Ectodermal cell (in vitro differentiated cells): ENCODE measurements around the gene ADCY2.

Experiments used
- H3K27ac ChIP-seq: 2 replicates; pipeline ENCODE4 v1.7.0; 2013; ENCODE audit warnings: mild to moderate bottlenecking, low read depth, low read length; ENCODE audit not compliant: insufficient read depth, poor library complexity, severe bottlenecking
- H3K27me3 ChIP-seq: 2 replicates; pipeline ENCODE4 v1.7.0; 2013; ENCODE audit warnings: mild to moderate bottlenecking, low read length; ENCODE audit not compliant: insufficient read depth, control insufficient read depth, poor library complexity, severe bottlenecking
- H3K36me3 ChIP-seq: one replicate; pipeline ENCODE4 v1.7.0; 2013; ENCODE audit warnings: low read length; ENCODE audit not compliant: control insufficient read depth, insufficient read depth
- H3K4me1 ChIP-seq: one replicate; pipeline ENCODE4 v1.7.0; 2013; ENCODE audit warnings: low read length; ENCODE audit not compliant: control insufficient read depth, insufficient read depth
- H3K4me3 ChIP-seq: 2 replicates; pipeline ENCODE4 v1.7.0; 2013; ENCODE audit warnings: low read depth, low read length, control low read depth; ENCODE audit not compliant: insufficient read depth
- H3K9me3 ChIP-seq: 2 replicates; pipeline ENCODE4 v1.7.0; 2013; ENCODE audit warnings: mild to moderate bottlenecking, low read length, moderate library complexity; ENCODE audit not compliant: control insufficient read depth
- WGBS, 2 experiments: methylation state at CpG; one replicate each; pipeline ENCODE4 v1.1.7; 2013; ENCODE audit warnings: missing lambda C conversion rate in 2 of 2; 5-methylcytosine and 5-hydroxymethylcytosine counted together

The ADCY2 gene

DNA sequence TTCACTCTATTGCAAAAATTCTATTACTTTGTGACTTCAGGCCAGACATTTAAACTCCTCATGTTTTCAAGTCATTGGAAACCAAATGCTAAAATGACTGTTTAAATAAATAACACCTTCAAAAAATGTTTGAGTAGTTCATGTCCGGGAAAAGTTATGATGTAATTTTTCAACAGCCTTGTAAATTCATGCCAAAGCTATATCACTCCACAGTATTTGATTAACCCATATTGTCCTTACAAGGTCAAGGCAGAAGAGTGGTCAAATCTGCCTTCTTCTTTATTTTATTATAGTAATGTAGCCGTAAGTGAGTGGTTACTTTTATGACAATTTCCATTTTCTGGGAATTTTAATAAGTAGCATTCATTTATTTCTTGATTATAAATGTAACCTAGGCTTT, 72.8 kb downstream of the ADCY2 start:
- Histone ChIP-seq H3K27me3 (no peaks in the 10 kb centered on the region), H3K4me3 (no peak overlapping the region), H3K9me3 (no peaks in the 10 kb centered on the region), H3K27ac (no peak overlapping the region), H3K36me3 (no peaks in the 10 kb centered on the region), H3K4me1 (no peaks in the 10 kb centered on the region)
- 100% methylated on average over 1 of the region's 2 CpGs; no CpG with 5 or more reads in 1 of the 2 experiments for WGBS, 2 experiments

DNA sequence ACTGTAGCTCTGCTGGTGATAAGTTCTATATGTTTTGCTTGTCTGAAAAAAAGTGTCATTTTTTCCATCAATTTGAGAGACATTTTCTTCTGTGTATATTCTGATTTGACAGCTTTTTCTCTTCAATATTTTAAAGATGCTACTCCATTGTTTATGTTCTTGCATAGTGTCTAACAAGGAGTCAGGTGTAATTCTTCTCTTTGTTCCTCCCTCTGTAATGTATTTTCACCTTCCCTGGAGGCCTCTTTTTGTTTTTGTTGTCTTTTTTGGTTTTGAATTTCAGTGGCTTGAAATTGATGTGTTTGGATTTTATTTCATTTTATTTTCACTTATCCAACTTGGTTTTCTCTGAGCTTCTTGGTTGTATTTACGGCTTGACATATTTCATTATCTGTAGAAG, 75.8 kb downstream of the ADCY2 start:
- H3K36me3 ChIP-seq: no peaks in the 10 kb centered on the region
- H3K27ac ChIP-seq: no peak overlapping the region
- 83 to 89% methylated on average over 1 of the region's 1 CpG for WGBS, 2 experiments
- no peaks in the 10 kb centered on the region for H3K27me3 ChIP-seq
- H3K4me1 ChIP-seq: no peaks in the 10 kb centered on the region
- H3K9me3 ChIP-seq: no peaks in the 10 kb centered on the region
- H3K4me3 ChIP-seq: no peak overlapping the region

DNA sequence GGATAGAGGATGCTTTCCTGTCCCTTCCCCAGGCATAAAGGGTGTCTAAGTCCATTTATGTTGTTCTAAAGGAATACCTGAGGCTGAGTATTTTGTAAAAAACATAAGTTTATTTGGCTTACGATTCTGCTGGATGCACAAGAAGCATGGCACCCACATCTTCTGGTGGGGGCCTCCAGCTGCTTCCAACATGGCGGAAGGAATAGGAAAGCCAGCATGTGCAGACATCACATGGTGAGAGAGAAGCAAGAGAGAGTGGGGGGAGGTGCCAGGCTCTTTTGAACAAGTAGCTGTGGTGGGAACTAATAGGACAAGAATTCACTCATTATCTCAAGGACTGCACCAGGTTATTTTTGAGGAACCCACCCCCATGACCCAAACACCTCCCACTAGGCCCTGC, 77.2 kb downstream of the ADCY2 start:
- H3K27ac ChIP-seq: no peak overlapping the region
- no peaks in the 10 kb centered on the region for H3K4me1 ChIP-seq
- H3K9me3 ChIP-seq: no peaks in the 10 kb centered on the region
- 97 to 98% methylated on average over 2 of the region's 2 CpGs for WGBS, 2 experiments
- H3K27me3 ChIP-seq: no peaks in the 10 kb centered on the region
- no peaks in the 10 kb centered on the region for H3K36me3 ChIP-seq
- no peak overlapping the region for H3K4me3 ChIP-seq

DNA sequence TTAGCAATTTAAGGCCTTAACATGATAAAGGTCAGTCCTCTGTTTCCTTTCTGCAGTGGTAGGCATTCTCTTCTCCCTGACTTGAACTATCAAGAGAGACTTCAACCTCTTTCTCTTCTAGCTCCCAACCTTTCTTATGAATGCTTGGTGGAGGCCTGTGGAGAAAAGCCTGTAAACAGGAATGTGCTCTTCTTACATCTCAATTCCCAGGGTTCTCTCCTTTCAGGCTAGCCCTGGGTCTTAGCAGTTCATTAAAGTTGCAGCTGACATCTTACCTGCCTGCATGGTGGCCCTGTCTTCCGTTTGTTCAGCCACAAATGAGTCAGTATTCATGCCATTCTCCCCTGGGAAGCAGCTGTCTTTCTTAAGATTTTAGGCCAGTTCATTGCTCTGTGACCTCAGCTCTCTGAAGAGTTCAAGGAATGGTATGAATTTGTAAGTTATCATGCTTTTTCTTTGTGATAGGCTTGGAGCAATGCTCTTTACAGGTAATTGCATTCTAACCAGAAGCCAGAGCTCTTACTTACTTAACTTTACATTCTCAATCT, 77.8 kb downstream of the ADCY2 start:
- no peak overlapping the region for H3K27ac ChIP-seq
- H3K4me1 ChIP-seq: no peaks in the 10 kb centered on the region
- H3K4me3 ChIP-seq: no peak overlapping the region
- H3K9me3 ChIP-seq: no peaks in the 10 kb centered on the region
- 29 to 39% methylated on average over 1 of the region's 1 CpG for WGBS, 2 experiments
- H3K36me3 ChIP-seq: no peaks in the 10 kb centered on the region
- no peaks in the 10 kb centered on the region for H3K27me3 ChIP-seq

DNA sequence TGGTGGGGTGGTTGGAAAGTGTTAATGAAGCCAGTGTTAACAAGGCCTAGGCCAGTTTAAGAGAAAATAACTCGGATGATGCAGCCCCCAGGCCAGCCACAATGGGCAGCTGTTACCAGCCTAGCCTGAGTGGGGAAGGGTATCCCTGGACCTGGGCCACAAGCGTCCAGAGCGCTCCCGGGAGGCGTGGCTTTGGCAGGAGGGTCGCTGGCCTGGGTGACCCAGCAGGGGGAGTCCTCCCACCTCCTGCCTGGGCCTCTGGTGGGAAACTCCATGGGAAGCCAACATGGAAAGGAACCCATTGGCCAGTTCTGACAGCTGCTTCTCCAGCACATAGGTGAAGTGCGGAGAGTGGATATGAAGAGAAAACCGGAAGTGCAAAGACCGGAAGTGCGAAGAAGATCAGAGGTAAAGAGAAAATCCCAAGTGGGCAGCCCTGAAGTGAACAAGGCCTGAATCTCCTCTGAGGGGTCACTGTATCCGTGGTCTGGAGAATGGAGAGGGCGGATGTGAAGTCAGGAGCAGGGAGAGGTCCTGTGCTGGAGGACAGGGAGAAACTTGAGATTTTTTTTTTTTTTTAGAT, 79.0 kb downstream of the ADCY2 start:
- Histone ChIP-seq H3K4me3 (no peak overlapping the region), H3K36me3 (no peaks in the 10 kb centered on the region), H3K4me1 (no peaks in the 10 kb centered on the region), H3K9me3 (no peaks in the 10 kb centered on the region), H3K27me3 (no peaks in the 10 kb centered on the region), H3K27ac (no peak overlapping the region)
- 92 to 93% methylated on average over 12 of the region's 12 CpGs for whole genome bisulfite sequencing, 2 experiments

DNA sequence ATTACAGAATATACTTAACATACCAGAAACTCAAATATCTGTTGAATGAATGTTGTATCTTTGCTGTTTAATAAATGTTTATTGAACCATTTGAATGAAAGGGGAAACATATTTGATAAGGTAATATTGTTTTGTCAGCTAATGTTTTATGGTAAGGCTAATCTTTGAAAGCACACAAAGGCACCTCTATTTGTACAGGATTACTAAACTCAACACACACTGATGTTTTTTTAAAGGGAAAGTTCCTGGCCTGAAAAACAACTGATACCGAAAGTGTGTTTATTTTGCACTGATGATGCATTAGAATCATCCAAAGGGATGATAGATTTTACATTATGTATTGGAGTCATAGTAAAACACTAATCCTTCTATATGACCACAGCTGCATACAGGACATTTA, 82.5 kb downstream of the ADCY2 start:
- Histone ChIP-seq H3K4me3 (no peak overlapping the region), H3K27me3 (no peaks in the 10 kb centered on the region), H3K27ac (no peak overlapping the region), H3K4me1 (no peaks in the 10 kb centered on the region), H3K9me3 (no peaks in the 10 kb centered on the region), H3K36me3 (no peaks in the 10 kb centered on the region)
- 89% methylated on average over 1 of the region's 1 CpG; no CpG with 5 or more reads in 1 of the 2 experiments for WGBS, 2 experiments

DNA sequence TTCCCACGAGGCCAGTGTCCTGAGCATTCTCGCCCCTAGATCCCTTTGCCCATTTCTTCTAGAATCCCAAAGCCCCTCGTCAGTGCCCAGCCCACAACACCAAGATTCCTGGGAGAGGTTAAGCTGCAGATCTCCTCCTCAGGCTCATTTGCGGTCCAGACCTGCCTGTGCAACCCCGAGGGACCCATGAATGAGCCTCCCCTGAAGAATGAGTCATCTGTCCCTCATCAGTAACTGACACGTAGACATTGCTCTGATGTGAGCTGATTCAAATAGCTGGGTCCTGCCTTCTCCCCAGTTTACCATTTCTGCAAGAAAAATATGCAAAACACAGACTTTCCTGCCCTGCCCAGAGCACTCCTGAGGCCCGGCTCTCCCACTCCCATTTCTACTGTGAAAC, 92.8 kb downstream of the ADCY2 start:
- Histone ChIP-seq H3K27me3 (no peaks in the 10 kb centered on the region), H3K4me1 (no peaks in the 10 kb centered on the region), H3K36me3 (no peaks in the 10 kb centered on the region), H3K4me3 (no peak overlapping the region), H3K27ac (no peak overlapping the region), H3K9me3 (no peaks in the 10 kb centered on the region)
- WGBS, 2 experiments: 93 to 95% methylated on average over 7 of the region's 7 CpGs

DNA sequence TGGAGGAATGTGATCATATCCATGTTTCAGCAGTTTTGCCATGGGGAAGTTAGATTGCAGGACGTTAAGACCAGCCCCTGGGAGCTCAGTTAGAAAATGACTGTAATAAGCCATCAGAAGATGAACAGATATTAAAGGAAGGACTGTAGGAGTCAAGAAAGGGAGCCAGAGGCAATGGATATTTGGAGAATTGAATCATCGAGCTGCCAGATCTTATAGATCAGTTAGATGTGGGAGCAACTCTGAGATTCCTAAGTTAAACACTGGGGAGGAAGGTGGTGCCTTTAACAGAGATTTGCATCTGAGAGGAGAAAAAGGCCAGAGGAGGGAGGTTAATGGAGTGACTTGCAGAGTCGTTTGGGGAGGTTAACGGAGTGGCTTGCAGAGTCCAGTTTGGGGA, 96.4 kb downstream of the ADCY2 start:
- Histone ChIP-seq H3K9me3 (no peaks in the 10 kb centered on the region), H3K27ac (no peak overlapping the region), H3K4me1 (no peaks in the 10 kb centered on the region), H3K27me3 (no peaks in the 10 kb centered on the region), H3K36me3 (no peaks in the 10 kb centered on the region), H3K4me3 (no peak overlapping the region)
- 74 to 75% methylated on average over 4 of the region's 4 CpGs for WGBS, 2 experiments

DNA sequence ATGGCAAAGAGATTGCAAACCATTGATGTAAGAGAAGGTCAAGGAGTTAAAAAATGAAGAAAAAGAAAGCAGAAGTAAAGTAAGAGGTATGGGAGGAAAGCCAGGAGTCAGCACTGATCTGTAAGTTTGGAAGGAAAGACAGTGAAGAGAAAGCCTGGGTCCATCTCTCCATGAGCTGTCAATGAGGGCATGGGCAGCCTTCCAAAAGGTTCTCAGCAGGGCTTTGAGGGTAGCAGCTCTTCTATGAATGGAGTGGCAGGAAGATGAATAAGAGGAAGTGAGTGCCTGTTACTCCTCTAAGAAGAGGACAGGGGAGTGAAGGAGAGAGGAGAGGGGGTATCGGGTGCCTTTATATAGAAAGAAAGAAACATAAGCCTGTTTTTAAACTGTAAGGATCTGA, 97.1 kb downstream of the ADCY2 start:
- H3K36me3 ChIP-seq: no peaks in the 10 kb centered on the region
- no peaks in the 10 kb centered on the region for H3K4me1 ChIP-seq
- no peaks in the 10 kb centered on the region for H3K27me3 ChIP-seq
- 91% methylated on average over 1 of the region's 1 CpG for WGBS, 2 experiments
- H3K4me3 ChIP-seq: no peak overlapping the region
- H3K9me3 ChIP-seq: no peaks in the 10 kb centered on the region
- H3K27ac ChIP-seq: no peak overlapping the region

DNA sequence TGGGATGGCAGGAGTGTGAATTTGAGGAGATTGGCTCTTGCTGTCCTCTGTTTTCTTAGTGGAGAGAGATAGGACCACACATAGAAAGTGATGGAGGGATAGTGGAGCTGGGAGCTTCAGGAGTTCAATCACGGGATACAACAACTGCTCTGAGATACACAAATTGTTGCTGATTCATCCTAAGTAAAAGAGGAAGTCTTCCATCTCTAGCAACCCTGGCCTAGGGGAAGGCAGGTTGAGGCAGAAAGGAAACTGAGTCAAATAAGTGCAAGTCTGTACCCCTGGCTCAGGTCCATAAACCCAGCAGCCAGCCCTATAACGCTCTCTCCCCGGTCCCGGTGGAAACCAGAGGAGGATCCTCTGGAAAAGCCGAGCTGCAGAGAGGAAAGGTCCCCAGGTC, 97.7 kb downstream of the ADCY2 start:
- H3K27ac ChIP-seq: no peak overlapping the region
- H3K9me3 ChIP-seq: no peaks in the 10 kb centered on the region
- no peaks in the 10 kb centered on the region for H3K27me3 ChIP-seq
- H3K36me3 ChIP-seq: no peaks in the 10 kb centered on the region
- no peak overlapping the region for H3K4me3 ChIP-seq
- WGBS, 2 experiments: 94 to 95% methylated on average over 5 of the region's 5 CpGs
- no peaks in the 10 kb centered on the region for H3K4me1 ChIP-seq
